Gastrocnemius medialis (tissue), 4 donors: Measurements from ENCODE around the gene PKNOX2. TPM values are rescaled to one million over a fixed set of nuclear protein-coding genes. Genes with fewer than 3 reads are reported as not detected.

Experiments
- ATAC-seq, 2 donors: fragments of 150-250 bp; one replicate each; pipeline ENCODE4 v1.9.1; 2016
- DNase-seq, 2 donors: peaks; one replicate each; pipeline ENCODE4 v3.0.0-alpha.2; 2019
- H3K27ac ChIP-seq, 4 donors: fragments of 200-600 bp; sonication (generic); 1 replicate in 1 of 4; 2 replicates in 3 of 4; pipeline ENCODE4 v1.5.1; 2016 to 2018; ENCODE audit warnings: mild to moderate bottlenecking in 2 of 4, moderate library complexity in 1 of 4
- H3K27me3 ChIP-seq, 3 donors: fragments of 200-600 bp; sonication (generic) in 2 of 3; 1 replicate in 1 of 3; 2 replicates in 2 of 3; pipeline versions ENCODE4 v1.5.1 to v1.6.0; 2016 to 2019; ENCODE audit warnings: mild to moderate bottlenecking in 1 of 3, moderate library complexity in 1 of 3
- H3K36me3 ChIP-seq, 2 donors: fragments of 200-600 bp; sonication (generic) in 1 of 2; one replicate each; pipeline ENCODE4 v1.5.1; 2017 to 2018
- H3K4me1 ChIP-seq, 2 donors: fragments of 200-600 bp; sonication (generic) in 1 of 2; one replicate each; pipeline ENCODE4 v1.5.1; 2016 to 2017; ENCODE audit warnings: mild to moderate bottlenecking in 2 of 2
- H3K4me3 ChIP-seq, 4 donors: fragments of 200-600 bp; sonication (generic) in 3 of 4; 1 replicate in 1 of 4; 2 replicates in 3 of 4; pipeline ENCODE4 v1.5.1; 2016 to 2019; ENCODE audit warnings: mild to moderate bottlenecking in 2 of 4
- H3K9me3 ChIP-seq, 3 donors: fragments of 200-600 bp; sonication (generic) in 2 of 3; 1 replicate in 1 of 3; 2 replicates in 2 of 3; pipeline ENCODE4 v1.5.1; 2016 to 2019
- POLR2A ChIP-seq, 2 donors: fragments of 450-650 bp; IDR thresholded peaks; one replicate each; pipeline ENCODE4 v1.6.1; 2017; ENCODE audit warnings: antibody characterized with exemption in 2 of 2, mild to moderate bottlenecking in 2 of 2, moderate library complexity in 2 of 2
- in situ Hi-C, 4 donors: fragments of 200-750 bp; cut with MboI; loops; one replicate each; pipeline versions ENCODE4 v1.15.0 to v1.8.0; 2017; ENCODE audit warnings: low sequenced_read_pairs in 4 of 4
- intact Hi-C: fragments of 100-400 bp; cut with DNase I; formaldehyde crosslinking; loops from one replicate; pipeline ENCODE4 v1.15.1; 2023; ENCODE audit warnings: low total_unique reads
- total RNA-seq, 4 donors: library from RNA; depleted of rRNA; stranded (reverse); fragments of >200 nt; gene quantifications; one replicate each; pipeline versions ENCODE4 v1.1.0 to v1.2.3, GENCODE V29; 2016
- TF ChIP-seq, protein P1 (sequence below), 5 experiments: fragments of 450-650 bp in 3 of 5; fragments of 200-600 bp in 2 of 5; sonication (generic) in 2 of 5; IDR thresholded peaks in 4 of 5; conservative IDR thresholded peaks in 1 of 5; 1 replicate in 4 of 5; 2 replicates in 1 of 5; pipeline ENCODE4 v1.5.1; 2016 to 2019; ENCODE audit warnings: antibody characterized with exemption in 5 of 5, mild to moderate bottlenecking in 3 of 5, moderate library complexity in 3 of 5

PKNOX2 gene
- total RNA-seq, 4 donors from 2014 or later = 3.7 to 11.7 (median 6.0) TPM

DNA sequence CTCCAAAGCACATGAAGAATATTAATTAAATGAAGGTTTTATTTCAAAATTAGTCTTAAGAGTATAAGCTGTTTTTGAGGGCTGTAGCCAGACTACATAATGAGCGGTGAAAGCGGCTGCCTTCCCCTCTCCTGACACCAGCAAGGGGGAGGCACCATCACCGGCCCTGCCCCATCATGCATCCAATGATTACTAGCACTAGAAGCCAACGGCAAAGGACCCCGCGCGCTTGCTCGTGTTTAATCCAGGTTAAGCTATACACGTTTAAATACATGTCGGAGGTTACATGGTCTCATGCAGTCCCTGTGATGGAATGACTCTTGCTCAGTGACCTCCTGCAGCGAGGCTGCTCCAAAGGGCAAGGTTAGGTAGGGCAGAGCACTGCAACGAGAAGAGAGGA lies 281.2 kb downstream of the PKNOX2 start:
- TF ChIP-seq, protein P1, sequence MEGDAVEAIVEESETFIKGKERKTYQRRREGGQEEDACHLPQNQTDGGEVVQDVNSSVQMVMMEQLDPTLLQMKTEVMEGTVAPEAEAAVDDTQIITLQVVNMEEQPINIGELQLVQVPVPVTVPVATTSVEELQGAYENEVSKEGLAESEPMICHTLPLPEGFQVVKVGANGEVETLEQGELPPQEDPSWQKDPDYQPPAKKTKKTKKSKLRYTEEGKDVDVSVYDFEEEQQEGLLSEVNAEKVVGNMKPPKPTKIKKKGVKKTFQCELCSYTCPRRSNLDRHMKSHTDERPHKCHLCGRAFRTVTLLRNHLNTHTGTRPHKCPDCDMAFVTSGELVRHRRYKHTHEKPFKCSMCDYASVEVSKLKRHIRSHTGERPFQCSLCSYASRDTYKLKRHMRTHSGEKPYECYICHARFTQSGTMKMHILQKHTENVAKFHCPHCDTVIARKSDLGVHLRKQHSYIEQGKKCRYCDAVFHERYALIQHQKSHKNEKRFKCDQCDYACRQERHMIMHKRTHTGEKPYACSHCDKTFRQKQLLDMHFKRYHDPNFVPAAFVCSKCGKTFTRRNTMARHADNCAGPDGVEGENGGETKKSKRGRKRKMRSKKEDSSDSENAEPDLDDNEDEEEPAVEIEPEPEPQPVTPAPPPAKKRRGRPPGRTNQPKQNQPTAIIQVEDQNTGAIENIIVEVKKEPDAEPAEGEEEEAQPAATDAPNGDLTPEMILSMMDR (IDR thresholded peaks at IDR 0.05 in 4 of 5, conservative IDR thresholded peaks at IDR 0.05 in 1 of 5) = no peak
- no peak for TF ChIP-seq POLR2A (IDR thresholded peaks at IDR 0.05)
- no peak for ATAC-seq
- in situ Hi-C loops = no loop called here

DNA sequence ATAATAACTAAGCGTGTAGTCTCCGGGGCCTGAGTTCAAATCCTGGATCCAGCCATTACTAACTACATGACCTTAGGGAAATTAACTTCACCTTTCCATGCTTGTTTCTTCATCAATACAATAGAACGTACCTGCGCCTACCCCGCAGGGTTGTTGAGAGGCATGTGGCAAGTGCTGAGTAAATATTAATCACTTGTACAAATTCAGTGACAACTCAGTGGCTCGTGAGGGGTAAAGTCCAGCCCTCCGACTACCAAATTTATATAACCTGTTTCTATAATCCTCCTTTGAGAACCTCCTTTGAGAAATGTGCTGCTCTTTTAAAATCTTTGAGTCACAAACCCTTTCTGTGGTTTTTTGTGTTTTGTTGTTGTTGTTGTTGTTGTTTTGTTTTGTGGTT lies 281.7 kb downstream of the PKNOX2 start:
- Histone ChIP-seq H3K9me3 (no peaks in the 10 kb centered on the region), H3K4me1 (no peaks in the 10 kb centered on the region), H3K27ac (no peak overlapping the region), H3K36me3 (no peaks in the 10 kb centered on the region), H3K27me3 (no peaks in the 10 kb centered on the region), H3K4me3 (no peak overlapping the region)
- DNase-seq = no peak
- intact Hi-C loops = no loop called here
- in situ Hi-C loops = no loop called here
- no peak for ATAC-seq
- TF ChIP-seq, protein P1 (IDR thresholded peaks at IDR 0.05 in 4 of 5, conservative IDR thresholded peaks at IDR 0.05 in 1 of 5) = no peak
- TF ChIP-seq POLR2A (IDR thresholded peaks at IDR 0.05) = no peak

More for the DNA sequence above, 281.2 kb downstream of the PKNOX2 start:
- no peak for DNase-seq
- H3K27ac ChIP-seq = no peak overlapping the region
- no peaks in the 10 kb centered on the region for H3K4me1 ChIP-seq
- intact Hi-C loops = no loop called here
- no peaks in the 10 kb centered on the region for H3K36me3 ChIP-seq
- H3K4me3 ChIP-seq = no peak overlapping the region
- no peaks in the 10 kb centered on the region for H3K27me3 ChIP-seq
- no peaks in the 10 kb centered on the region for H3K9me3 ChIP-seq

DNA sequence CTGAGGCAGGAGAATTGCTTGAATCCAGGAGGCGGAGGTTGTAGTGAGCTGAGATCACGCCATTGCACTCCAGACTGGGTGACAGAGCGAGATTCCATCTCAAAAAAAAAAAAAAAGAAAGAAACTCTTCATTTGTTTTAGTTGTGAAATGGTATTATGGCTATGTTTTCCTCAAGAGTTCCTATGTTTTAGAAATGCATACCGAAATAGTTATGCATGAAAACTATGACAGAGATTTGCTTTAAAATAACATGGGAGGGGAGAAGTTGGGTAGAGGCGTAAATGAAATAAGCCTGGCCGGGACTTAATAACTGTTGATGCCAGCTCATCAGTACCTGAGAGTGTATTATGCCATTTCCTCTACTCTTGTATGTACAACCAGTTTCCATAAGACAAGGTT lies 283.2 kb downstream of the PKNOX2 start:
- DNase-seq (no peak), ATAC-seq (no peak)
- Histone ChIP-seq H3K9me3 (no peaks in the 10 kb centered on the region), H3K4me1 (no peaks in the 10 kb centered on the region), H3K27ac (no peak overlapping the region), H3K36me3 (no peaks in the 10 kb centered on the region), H3K27me3 (no peaks in the 10 kb centered on the region), H3K4me3 (no peak overlapping the region)
- no peak for TF ChIP-seq POLR2A (IDR thresholded peaks at IDR 0.05)
- TF ChIP-seq, protein P1 (IDR thresholded peaks at IDR 0.05 in 4 of 5, conservative IDR thresholded peaks at IDR 0.05 in 1 of 5) = no peak
- intact Hi-C loops = no loop called here
- in situ Hi-C loops = no loop called here

DNA sequence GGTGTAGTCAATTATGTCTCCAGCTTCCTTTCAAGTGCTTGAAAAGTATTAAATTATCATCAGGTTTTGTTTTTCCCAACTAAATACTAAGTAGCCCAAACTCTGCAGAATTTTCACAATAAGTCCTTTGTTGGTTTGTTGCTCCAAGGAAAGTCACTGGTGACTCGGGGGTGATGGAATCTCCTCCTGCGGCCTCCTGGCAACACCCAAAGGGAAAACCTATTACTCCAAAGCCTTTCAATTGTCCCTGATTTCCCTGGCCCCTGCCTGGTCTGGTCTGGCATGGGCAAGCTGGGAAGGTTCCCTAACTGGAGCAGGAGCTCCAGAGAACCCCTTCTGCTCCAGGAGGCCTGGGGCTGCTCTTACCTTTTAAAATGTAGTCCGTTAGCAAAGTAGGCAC lies 283.6 kb downstream of the PKNOX2 start:
- Histone ChIP-seq H3K36me3 (no peaks in the 10 kb centered on the region), H3K4me1 (no peaks in the 10 kb centered on the region), H3K4me3 (no peak overlapping the region), H3K27me3 (no peaks in the 10 kb centered on the region), H3K9me3 (no peaks in the 10 kb centered on the region), H3K27ac (no peak overlapping the region)
- intact Hi-C loops (no loop called here), in situ Hi-C loops (no loop called here)
- ATAC-seq (no peak), DNase-seq (no peak)
- no peak for TF ChIP-seq POLR2A (IDR thresholded peaks at IDR 0.05)
- TF ChIP-seq, protein P1 (IDR thresholded peaks at IDR 0.05 in 4 of 5, conservative IDR thresholded peaks at IDR 0.05 in 1 of 5) = no peak

DNA sequence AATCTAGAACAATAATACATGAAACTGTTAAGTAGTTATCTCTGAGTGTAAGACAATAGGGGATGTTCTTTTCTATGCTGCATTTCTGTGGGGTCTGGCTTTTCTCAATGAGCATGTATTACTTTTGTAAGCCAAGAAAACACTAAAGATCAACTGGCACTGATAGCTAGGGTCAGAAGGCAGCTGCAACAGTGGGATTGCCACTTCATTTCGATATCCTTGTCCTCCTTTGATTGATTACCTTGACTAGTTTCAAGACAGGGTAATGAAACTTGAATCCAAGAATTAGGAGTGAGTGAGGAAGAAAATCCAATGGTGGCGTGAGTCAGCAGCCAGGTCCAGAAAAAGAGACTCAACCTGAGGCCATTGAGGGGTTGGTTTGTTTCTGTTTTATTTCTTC lies 285.0 kb downstream of the PKNOX2 start:
- TF ChIP-seq POLR2A (IDR thresholded peaks at IDR 0.05) = no peak
- no peaks in the 10 kb centered on the region for H3K9me3 ChIP-seq
- no peaks in the 10 kb centered on the region for H3K4me1 ChIP-seq
- no peak overlapping the region for H3K4me3 ChIP-seq
- in situ Hi-C loops (no loop called here), intact Hi-C loops (no loop called here)
- no peaks in the 10 kb centered on the region for H3K27me3 ChIP-seq
- DNase-seq (no peak), ATAC-seq (no peak)
- no peaks in the 10 kb centered on the region for H3K36me3 ChIP-seq
- no peak overlapping the region for H3K27ac ChIP-seq
